Upper lobe of left lung (tissue), 4 donors: ENCODE measurements around the gene CISD3.

ENCODE experiments used
- EP300 ChIP-seq, 4 donors: sonication (generic); formaldehyde crosslinking; IDR thresholded peaks; one replicate each; pipeline ENCODE4 v1.5.1; 2017; ENCODE audit warnings: antibody characterized with exemption in 4 of 4, control low read depth in 2 of 4
- POLR2A ChIP-seq, 4 donors: fragments of 450-650 bp; IDR thresholded peaks; one replicate each; pipeline ENCODE4 v1.5.1; 2016 to 2017; ENCODE audit warnings: antibody characterized with exemption in 4 of 4, mild to moderate bottlenecking in 2 of 4

- TF ChIP-seq EP300 (IDR thresholded peaks at IDR 0.05): no peak
- no peak for TF ChIP-seq POLR2A (IDR thresholded peaks at IDR 0.05)
Observed at GRCh38 chr17:38761612-38762011, 31.5 kb downstream of the CISD3 start.
